Omental fat pad (tissue), 4 donors: ENCODE data around the gene AFAP1. TPM values are rescaled to one million over a fixed set of nuclear protein-coding genes. Genes with fewer than 3 reads are reported as not detected.

Source experiments
- ATAC-seq: fragments of 150-250 bp; one replicate; pipeline ENCODE4 v1.9.1; 2016; ENCODE audit warnings: mild to moderate bottlenecking, moderate library complexity; ENCODE audit not compliant: low FRiP score
- DNase-seq: peaks from one replicate; pipeline ENCODE4 v3.0.0-alpha.2; 2019; ENCODE audit warnings: low spot score
- total RNA-seq, 4 donors: library from RNA; depleted of rRNA; stranded (reverse); fragments of >200 nt; gene quantifications; one replicate each; pipeline ENCODE4 v1.1.0, GENCODE V29; 2016
- TF ChIP-seq, protein P1 (sequence below), 3 donors: fragments of 450-650 bp; IDR thresholded peaks; one replicate each; pipeline ENCODE4 v1.5.1; 2016 to 2017; ENCODE audit warnings: antibody characterized with exemption in 3 of 3, mild to moderate bottlenecking in 3 of 3, moderate library complexity in 2 of 3

The AFAP1 gene
- total RNA-seq, 4 donors from 2014 or later = 24.6 to 35.5 (median 26.9) TPM

DNA sequence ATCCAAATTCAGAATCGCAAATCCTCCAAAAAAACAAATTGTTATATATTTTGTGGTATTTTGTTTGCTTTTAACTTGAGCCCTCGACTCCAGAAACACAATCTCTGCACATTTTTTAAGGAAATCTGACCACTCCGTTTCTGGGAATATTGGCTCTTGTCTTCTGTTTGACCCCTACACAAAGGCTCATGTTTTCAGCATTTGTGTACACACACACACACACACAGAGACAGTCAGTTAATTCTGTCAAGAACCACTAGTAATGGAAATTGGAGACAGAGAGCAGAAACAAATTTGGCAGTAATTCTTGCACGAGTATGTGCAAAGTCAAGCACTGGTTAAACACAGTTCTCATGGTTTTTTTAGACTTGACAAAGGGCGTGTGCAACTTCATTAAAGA is 115.4 kb downstream of the AFAP1 start:
- DNase-seq (no peak), ATAC-seq (no peak)
- TF ChIP-seq, protein P1, sequence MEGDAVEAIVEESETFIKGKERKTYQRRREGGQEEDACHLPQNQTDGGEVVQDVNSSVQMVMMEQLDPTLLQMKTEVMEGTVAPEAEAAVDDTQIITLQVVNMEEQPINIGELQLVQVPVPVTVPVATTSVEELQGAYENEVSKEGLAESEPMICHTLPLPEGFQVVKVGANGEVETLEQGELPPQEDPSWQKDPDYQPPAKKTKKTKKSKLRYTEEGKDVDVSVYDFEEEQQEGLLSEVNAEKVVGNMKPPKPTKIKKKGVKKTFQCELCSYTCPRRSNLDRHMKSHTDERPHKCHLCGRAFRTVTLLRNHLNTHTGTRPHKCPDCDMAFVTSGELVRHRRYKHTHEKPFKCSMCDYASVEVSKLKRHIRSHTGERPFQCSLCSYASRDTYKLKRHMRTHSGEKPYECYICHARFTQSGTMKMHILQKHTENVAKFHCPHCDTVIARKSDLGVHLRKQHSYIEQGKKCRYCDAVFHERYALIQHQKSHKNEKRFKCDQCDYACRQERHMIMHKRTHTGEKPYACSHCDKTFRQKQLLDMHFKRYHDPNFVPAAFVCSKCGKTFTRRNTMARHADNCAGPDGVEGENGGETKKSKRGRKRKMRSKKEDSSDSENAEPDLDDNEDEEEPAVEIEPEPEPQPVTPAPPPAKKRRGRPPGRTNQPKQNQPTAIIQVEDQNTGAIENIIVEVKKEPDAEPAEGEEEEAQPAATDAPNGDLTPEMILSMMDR (IDR thresholded peaks at IDR 0.05) = no peak

GRCh38 chr4:7823416-7823824 is 116.2 kb downstream of the AFAP1 start:
- DNase-seq (no peak), ATAC-seq (no peak)
- TF ChIP-seq, protein P1 (IDR thresholded peaks at IDR 0.05) = no peak

DNA sequence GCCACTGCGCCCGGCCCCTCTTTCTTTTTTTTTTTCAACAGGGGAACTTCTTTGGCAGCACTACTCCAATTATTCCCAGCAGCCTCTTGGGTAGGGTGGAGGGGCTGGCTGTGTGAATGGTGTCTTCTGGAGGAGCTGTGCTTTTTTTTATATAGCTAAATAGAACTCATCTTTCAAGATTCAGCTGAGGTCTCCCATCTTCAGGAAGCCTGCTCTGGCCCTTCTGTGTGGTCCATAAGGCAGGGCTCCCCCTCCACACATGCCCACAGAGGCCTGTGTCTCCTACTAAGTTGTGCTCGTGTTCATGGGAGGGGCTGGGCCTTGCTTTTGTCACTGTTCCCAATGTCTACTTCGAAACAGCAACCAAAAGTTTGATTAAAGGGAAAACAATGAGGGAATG is 116.8 kb downstream of the AFAP1 start:
- TF ChIP-seq, protein P1 (IDR thresholded peaks at IDR 0.05) = no peak
- ATAC-seq = no peak
- DNase-seq = no peak

- TF ChIP-seq, protein P1 (IDR thresholded peaks at IDR 0.05) = no peak
- DNase-seq (no peak), ATAC-seq (no peak)
Observed at GRCh38 chr4:7822137-7822505, 117.5 kb downstream of the AFAP1 start.

- no peak for ATAC-seq
- no peak for DNase-seq
- TF ChIP-seq, protein P1 (IDR thresholded peaks at IDR 0.05) = no peak
Observed at GRCh38 chr4:7821245-7822136, 118.2 kb downstream of the AFAP1 start.

DNA sequence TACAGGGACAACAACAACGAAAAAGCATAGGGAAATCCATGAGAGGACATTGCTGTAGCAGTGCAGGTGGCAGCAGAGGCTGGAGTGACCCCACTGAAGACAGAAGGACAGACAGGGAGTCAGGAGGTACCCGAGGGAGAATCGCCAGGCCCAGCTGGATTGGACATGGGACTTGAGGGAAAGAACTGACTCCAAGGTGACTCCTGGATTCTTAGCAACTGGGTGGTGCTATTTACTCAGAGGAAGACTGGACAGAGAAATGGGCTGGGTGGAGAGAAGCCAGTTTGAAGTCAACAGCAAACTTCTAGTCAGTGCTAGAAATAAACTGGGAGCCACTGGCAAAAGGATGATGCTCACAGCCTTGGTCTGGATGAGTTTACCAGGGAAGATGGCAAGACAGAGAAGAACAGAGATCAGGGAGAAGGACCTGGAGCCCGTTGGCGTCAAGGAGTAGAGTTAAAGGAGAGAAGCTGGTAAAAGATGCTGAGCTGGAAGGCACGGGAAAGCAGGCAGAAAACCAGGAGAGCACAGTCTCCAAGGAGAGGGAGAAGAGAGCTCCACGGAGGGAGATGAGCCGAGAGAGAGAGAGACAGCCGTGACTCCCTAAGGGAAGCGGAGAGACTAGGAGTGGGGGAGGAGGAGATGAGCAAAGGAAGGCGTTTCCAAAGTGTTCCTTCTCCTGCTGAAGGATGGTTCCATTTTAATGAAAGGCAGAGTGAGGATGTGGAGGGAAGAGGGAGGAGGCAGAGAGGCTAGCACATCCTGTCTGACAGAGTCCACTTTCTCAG is 119.4 kb downstream of the AFAP1 start:
- TF ChIP-seq, protein P1 (IDR thresholded peaks at IDR 0.05) = no peak
- no peak for DNase-seq
- no peak for ATAC-seq
